ENCODE data around the gene ARHGAP42.

ARHGAP42 gene

DNA sequence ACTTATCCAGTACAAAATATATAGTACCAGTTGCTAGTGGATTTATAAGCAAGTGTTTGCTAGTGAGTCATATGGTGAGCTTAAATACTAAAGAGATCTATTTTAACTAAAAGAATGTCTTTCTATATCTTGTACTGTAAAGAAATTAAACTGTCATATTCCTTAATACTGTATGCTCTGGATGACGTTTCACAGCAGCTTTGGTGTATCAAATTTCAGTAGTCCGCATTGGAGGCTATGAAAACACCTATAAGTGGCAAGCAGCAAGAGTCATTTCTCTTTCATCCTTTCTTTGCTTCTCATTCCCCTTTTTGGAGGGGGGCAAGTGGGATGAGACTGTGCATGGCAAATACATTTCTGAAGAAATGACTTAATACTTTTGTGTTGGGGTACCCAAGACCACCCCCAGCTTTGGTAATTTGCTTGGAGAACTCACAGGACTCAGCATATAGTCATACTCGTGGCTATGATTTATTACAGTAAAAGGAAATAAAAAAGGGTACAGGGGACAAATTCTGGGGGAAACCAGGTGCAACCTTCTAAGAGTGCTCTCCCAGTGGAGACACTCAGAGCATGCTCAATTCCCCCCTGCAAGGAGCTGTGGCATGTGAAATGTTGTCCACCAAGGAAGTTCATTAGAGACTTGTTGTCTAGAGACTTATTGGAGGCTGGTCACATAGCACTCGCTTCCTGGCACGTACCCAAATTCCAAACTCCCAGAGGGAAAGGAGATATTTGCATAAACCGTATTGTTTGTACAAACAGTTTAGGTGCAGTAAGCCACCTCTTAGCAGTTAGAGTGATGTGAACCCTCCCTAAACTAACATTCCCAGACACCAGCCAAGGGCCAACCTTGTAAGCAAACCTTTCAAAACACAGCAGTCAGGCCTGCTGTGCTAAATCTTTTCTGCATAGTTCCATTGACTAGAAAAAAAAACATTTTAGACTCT lies 231.7 kb downstream of the ARHGAP42 start:
- no peak for DNase-seq (ENCODE audit: low read depth)

DNA sequence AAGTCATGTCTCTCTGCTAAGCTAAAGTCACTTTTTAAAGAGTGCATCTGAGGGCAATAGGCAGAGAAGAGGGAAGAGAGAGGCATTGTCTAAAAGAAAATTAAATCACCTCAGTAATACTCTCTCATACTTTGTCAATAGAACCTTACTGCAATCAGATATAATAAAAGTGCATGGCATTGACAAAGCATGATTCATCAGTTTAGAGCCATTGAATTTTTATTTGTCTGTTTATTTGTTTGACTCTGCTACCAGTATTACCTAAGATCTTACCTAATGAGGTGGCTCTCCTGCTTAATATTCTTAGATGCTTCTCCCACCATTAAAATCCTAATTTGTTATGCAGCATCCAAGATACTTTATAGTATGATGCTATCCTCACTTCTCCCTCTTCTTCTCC lies 233.5 kb downstream of the ARHGAP42 start:
- no peak for DNase-seq (ENCODE audit: low read depth)

DNA sequence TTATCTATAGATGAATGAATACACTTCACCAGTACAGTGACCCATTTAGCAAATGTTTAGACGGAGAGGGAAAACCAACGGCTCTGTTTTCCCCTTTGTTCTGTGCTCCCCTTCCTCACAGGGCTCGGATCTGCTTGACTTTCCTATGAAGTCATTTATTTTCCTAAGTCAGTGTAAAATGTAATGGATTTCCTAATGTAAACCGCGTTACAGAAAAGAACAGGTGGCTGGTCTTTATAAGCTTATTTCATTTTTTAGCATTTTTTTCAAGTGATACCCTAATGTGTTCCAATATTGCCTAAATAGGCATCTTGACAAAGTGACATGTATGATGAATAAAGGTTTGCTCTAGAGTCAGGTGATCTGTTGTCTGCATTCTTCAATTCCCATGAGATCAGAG lies 235.0 kb downstream of the ARHGAP42 start:
- DNase-seq (ENCODE audit: low read depth) = no peak

DNA sequence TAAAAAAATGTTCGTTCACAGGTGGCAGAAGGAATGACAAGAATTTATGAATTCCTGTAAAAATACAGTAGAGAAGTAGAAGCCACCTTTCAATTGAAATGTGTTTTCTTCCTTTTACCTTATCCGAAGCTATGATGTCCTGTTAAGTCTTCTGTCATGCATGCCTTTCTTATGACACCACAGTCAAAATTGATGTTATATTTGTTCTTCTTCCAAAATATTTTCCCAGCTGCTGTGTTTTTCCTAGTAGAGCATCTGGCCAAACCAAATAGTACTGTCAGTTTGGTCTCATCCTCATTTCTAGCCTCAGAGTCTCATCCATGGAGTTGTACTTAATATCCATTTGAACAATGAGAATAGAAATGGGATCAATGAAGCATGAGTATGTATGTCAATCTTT lies 236.5 kb downstream of the ARHGAP42 start:
- DNase-seq (ENCODE audit: low read depth) = no peak

DNA sequence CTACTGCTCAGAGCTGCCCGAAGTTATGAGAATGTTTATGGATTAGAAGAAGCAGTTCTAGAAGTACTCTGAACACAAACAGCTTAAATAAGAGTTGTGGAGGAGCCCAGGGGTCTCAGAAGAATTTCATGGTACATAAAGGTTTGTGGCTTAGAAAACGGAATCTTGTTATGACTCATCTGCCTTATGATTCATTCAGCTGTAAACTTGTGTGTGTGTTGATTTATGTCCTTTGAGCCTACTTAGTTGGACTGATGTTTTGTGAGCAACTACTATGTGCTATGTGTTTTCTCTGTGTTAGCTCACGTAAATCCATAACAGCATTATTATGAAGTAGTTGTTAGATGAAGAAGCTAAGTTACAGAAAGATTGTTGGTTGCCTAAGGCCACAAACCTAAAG lies 238.8 kb downstream of the ARHGAP42 start:
- DNase-seq (ENCODE audit: low read depth) = no peak

DNA sequence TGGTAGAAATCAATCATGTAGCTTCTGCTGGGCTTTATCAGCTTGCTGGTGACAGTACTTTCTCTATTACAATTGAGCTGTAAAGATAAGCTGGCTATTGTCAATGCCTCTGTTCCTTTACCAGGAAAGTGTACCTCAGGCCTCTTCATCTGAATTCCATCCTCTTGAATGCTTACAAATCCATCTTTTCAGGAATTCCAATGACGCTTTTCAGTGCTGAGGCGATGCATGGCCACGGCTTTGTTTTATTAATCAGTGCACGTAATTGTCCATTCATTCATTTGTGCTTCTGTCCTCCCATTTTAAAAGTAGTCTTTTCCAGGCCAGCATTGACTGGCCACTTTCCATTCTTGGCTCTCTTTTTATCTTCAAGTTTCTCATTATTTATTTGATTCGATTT lies 240.5 kb downstream of the ARHGAP42 start:
- DNase-seq (ENCODE audit: low read depth) = no peak

DNA sequence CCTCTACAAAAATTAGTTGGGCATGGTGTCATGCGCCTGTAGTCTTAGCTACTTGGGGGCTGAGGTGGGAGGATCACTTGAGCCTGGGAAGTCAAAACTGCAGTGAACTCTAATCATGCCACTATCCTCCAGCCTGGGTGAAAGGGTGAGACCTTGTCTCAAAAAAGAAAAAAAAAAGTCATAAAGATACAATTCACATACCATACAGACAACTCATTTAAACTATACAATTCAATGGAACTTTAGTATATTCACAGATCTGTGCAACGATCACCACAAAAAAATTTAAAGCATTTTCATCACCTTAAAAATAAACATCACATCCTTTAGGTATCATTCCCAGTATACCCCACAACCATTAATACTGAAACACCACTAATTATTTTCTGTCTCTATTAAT lies 241.3 kb downstream of the ARHGAP42 start:
- no peak for DNase-seq (ENCODE audit: low read depth)

DNA sequence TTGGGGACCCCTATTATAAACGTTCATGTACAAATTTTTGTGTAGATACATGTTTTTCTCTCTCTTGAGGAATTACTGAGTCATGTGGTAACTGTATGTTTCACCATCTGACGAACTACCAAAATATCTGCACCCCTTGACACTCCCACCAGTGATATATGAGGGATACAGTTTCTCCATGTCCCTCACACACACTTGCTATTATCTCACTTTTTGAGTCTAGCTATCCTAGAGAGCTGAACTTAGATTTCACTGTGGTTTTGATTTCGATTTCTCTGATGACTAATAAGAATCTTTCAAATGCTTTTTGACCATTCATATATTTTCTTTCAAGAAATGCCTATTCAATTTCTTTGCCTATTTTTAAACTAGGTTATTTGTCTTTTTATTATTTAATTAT lies 242.3 kb downstream of the ARHGAP42 start:
- DNase-seq (ENCODE audit: low read depth) = no peak

DNA sequence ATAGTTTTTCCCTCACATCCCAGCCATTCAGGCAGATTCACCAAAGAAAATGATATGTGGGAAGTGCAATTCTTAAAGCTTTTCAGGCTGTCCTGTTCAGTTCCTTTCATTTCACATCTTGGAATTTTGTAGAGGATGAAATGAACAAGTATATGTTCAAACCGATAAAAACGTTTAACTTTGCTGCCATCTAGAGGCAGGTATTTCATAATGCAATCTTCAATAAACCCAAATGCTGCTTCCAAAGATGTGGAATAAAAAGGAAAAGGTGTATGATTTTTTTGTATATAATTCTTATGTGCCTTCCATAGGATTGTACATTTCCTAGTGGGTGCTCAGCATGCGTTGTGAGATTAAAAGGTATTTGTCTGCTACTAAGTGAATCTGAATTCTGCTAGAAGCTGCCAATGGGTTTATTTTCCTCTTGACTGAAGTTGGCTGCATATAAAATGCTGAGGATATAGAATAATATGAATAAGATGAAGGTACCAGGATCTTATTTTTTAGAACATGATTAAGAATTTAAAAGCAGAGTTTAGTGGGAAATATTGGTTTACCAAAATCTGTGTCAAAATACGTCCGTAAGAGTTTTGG lies 243.2 kb downstream of the ARHGAP42 start:
- DNase-seq (ENCODE audit: low read depth) = no peak

DNA sequence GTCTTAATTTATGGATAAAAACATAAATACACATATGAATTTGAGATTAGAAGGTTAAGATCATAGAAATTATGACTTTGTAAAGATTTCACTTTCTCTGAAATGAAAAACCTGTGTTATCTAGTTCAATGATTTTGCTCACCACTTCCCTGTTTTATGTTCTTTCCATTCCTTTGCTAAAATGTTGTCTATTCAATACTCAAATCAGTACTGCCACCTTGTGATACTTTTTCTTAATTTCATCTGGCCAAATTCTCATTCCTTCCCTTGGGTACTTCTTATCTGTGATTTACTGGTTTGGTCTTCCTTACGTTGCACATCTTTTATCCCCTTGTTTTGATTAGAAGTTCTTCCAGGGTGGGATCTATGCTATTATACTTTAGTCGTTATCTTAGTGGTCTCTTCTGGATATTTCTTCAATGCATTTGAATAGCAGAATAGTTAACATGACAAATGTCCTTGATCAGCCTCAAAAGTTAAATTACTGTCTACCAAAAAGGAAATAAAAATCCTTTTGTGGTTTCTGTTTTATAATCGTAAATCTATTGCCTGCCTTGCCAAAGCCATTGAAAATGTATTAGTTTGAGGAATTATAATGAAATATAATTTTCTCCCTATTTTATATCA lies 245.5 kb downstream of the ARHGAP42 start:
- DNase-seq (ENCODE audit: low read depth) = no peak

DNA sequence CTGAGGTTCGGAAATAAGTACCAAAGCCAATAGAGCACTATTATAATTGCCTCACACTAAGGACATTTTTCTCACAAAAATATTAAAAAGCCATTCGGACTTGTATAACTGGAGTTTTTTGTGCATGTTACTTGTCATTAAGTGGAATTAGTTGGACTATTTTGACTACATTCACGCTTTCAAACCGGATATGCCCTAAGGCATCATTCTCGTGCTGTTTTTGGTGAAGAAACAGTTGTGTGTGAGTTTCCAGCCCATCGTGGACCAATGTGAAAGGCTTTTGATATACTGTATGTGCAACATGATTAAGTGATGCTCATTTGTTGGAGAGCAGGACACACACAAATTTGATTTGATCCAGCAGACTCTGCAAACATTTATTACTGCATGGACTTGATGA lies 249.7 kb downstream of the ARHGAP42 start:
- no peak for DNase-seq (ENCODE audit: low read depth)

DNA sequence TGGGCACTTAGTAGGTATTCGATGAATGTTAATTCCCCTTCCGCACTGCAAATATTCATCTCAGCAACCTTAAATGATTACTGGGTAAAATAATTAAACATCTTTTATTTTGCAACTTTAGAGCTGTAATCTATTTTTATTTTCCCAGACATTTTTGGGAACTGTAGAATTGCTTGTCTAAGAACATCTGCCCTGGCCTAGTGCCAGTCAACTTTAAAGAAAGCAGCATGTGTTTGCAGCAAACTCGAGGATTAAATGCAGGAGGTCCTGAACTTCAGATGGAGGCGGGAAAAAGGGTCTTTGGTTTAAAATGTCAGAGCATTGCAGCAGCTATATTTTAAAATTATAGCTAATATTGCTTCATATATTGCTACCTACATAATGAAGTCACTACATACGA lies 252.5 kb downstream of the ARHGAP42 start:
- DNase-seq (ENCODE audit: low read depth) = no peak

DNA sequence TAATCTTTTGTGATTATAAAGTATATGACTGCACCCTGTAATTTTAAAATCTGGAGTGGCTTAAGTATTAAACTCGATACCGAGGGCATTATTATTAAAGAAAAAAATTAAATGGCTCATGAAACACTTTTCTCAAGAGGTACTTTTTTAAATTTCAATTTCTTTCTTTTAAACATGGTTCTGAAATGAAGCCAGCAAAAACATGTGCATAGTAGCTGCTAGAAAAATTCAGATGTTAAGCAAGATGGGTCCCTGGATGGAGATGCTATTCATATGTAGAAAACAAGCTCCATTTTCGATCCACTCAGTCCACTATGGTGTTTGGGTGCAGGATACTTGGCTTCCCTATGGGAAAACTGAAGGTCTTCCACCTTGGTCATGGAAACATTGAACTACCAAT lies 253.0 kb downstream of the ARHGAP42 start:
- no peak for DNase-seq (ENCODE audit: low read depth)

DNA sequence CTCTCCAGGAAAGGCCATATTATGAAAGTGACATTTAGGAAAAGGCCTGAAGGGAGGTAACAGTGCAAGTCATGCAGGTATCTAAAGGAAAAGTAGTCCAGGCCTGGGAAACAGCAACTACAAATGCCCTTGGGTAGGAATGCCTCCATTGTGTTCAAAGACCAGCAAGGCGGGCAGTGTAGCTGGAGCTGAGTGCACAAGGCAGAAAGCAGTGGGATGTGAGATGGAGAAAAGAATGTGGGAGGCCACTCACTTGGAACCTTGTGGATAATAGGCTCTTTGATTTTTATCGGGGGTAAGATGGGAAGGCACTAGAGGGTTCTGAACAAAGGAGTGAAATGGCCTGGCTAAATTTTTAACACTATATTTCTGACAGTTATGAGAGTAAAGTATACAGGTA lies 253.9 kb downstream of the ARHGAP42 start:
- DNase-seq (ENCODE audit: low read depth) = no peak

DNA sequence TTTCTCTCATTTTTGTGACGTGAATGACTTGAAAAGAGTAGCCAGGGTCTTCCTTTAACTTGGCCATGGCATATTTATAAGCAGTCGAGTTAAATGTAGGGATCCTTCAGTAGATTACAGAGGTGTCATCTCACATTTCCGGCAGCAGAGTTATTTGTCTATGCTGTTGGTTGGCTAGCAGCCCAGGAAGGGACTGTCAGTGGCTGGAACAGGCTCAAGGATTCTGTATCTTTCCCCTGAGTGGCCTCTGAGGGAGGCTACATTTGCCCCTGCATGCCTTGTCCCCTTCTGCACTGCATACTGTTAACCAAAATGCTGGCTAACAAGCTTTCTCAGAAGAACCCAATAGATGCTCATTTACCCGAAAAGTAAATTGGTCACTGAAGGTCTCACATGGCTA lies 254.9 kb downstream of the ARHGAP42 start:
- no peak for DNase-seq (ENCODE audit: low read depth)

DNA sequence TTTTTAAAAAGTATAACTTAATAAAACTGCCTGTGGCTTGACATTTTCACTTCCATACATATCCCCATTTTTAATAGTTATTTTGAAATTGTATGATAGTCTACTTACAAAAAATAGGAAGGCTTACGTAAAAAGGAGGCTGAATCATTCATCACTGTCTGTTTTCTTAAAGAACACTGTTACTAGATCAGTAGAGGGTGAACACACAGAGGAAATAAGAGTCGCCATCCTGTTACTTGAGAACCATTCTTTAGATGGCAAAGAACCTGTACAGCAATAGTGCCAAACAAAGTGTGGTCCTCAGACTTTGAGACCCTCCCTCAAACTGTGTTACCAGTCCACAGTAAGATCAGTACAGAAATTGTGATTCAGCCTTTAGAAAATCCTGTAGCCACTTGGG lies 261.8 kb downstream of the ARHGAP42 start:
- DNase-seq (ENCODE audit: low read depth) = no peak

DNA sequence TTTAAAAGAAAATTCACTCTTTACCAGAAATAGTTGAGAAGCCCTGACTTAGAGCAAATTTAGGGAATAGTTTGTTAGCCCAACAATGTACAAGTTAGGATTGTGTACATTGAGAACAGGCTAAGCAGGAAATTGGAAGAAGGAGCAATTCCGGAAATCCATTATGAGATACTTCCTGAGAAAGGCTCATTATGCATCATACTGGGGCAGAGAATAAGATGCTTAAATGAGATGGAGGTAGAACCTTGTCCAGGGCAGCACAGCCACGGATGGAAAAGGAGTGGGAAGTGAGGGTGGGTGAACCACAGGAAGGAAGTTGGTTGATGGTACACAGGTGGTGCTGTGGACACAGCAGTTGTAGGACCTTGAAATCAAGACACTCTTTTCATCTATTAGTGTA lies 262.4 kb downstream of the ARHGAP42 start:
- DNase-seq (ENCODE audit: low read depth) = no peak

DNA sequence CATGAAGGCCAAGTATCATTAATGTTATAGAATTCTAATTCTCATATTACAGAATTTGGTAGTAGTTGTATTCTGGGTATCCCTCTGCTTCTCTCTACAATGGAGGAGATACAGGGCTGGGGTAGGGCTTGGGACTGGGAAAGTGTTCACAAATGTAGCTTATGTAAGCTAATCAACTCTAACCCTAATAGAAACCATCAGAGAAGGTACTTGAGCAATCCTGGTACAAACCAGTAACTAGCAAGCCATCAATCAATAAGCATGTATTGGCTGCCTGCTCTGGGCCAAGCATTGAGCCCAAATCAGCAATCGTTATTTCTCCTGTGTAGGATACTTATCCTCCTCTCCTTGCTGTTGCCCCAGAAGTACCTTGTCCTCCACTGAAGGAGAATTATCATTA lies 268.2 kb downstream of the ARHGAP42 start:
- DNase-seq (ENCODE audit: low read depth) = no peak

DNA sequence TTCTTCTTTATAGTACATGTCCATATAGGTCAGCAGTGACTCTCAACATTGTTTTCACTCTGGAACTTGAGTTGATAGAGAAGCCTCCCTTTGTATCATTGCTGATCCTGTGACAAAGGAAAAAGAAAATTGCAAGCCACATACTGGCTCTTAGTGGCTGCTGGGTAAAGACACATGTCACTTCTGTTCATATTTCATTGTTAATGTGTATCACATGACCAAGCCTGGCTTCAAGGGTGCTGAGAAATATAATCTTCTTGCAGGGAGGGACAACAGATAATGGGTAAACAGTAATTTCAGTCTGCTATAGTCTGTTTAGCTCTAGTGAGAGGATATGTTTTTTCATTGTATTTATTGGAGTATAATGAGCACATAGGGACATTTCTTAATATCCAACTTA lies 269.3 kb downstream of the ARHGAP42 start:
- DNase-seq (ENCODE audit: low read depth) = no peak

DNA sequence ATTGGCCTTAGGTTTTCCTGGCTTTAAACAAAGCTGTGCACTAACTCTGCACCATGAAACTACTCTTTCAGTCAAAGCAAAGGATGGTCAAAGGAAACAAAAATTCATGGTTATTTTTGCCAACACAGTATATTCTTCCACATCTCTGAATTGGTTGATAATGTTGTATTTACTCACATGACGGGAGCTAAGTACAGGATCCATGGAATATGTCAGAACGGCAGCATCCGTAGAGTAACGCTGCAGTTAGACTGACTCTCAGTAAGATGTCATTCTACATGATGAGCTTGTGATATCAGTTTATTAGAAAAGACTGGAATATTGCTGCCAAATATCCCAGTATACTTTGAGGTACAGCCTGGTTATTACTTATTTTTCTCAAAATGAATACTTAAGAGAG lies 270.4 kb downstream of the ARHGAP42 start:
- DNase-seq (ENCODE audit: low read depth) = no peak

DNA sequence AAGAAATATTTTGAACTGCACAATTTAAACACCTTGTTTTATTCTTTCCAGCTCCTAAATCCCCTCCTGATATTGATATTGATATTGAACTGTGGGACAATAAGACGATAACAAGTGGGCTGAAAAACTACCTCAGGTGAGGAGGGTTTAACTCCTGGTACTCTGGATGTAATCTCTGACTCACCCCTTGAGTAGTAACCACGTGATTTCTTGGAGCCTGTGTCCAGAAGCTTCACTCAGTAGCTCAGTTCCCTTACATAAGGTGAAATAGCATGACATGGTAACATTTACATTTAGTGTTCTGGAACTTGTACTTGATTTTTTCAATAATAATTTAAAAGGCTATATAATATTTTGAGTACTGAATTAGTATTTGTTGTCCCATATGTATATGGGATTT lies 274.5 kb downstream of the ARHGAP42 start:
- no peak for DNase-seq (ENCODE audit: low read depth)

DNA sequence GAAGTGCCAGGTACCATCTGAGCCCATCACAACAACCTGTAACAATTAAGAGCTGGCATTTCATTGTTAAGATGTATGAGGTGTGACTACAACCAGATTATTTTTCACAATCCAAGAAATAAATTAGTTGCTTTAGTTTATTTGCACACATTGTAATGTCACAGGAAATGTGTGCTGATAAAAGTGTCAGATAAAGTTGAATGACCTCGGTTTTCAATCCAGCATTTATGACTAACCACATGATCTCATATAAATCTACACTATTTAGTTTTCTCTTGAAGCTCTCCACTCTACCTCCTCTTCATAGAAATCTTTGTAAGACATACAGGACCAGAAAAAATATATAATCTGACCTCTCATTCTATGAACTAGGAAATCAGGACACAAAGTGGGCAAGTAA lies 276.3 kb downstream of the ARHGAP42 start:
- DNase-seq (ENCODE audit: low read depth) = no peak

DNA sequence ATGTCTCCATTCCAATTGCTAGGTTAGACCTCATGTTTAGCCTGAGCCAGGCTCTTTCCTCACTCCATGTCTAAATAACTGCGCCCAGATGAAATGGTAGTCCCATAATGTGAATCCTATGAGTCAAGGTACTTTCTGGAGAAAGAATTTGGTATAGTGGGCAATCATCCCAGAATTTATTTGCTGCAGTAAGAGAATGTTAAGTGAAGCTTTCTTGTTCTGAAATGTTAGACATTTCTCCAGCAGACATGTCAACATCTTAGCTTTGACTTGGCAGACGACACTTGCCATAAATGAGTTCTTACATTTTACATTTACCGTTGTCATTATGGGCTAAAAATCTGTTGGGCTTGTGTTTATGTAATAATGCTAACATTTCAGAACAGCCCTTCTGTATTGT lies 277.3 kb downstream of the ARHGAP42 start:
- DNase-seq (ENCODE audit: low read depth) = no peak

Data from activated T-cell treated with anti-CD3 and anti-CD28 coated beads for 1 hour (primary cell).